Activated CD4-positive, alpha-beta T cell treated with anti-CD3 and anti-CD28 coated beads for 24 hours (primary cell): ENCODE measurements around the gene PLEKHM3.
"Not testable (repeated sequence)": the region's sequence is repeated elsewhere in the genome, so short reads cannot be mapped to it uniquely, and the experiment has no call there.

ENCODE experiments used
- DNase-seq, 2 donors: peaks; one replicate each; pipeline ENCODE4 v3.0.0-alpha.2; 2020; ENCODE audit warnings: low read depth in 2 of 2

PLEKHM3 gene

GRCh38 chr2:207950063-207950760 lies 75.1 kb downstream of the PLEKHM3 start:
- no peak for DNase-seq

GRCh38 chr2:207949245-207949644 lies 76.1 kb downstream of the PLEKHM3 start:
- DNase-seq, result not testable (repeated sequence)

GRCh38 chr2:207944979-207945600 lies 80.2 kb downstream of the PLEKHM3 start:
- DNase-seq, result no peak

GRCh38 chr2:207944334-207944733 lies 81.0 kb downstream of the PLEKHM3 start:
- DNase-seq, result no peak

GRCh38 chr2:207939342-207940108 lies 85.8 kb downstream of the PLEKHM3 start:
- DNase-seq, result no peak

- DNase-seq, result no peak
Observed at GRCh38 chr2:207938886-207939285, 86.4 kb downstream of the PLEKHM3 start.

- no peak for DNase-seq
Observed at GRCh38 chr2:207938415-207938814, 86.9 kb downstream of the PLEKHM3 start.

- no peak for DNase-seq
Observed at GRCh38 chr2:207937823-207938222, 87.5 kb downstream of the PLEKHM3 start.

- DNase-seq, result no peak
Observed at GRCh38 chr2:207937253-207937652, 88.1 kb downstream of the PLEKHM3 start.

- DNase-seq, result no peak
Observed at GRCh38 chr2:207936380-207936779, 88.9 kb downstream of the PLEKHM3 start.

GRCh38 chr2:207935991-207936370 lies 89.3 kb downstream of the PLEKHM3 start:
- no peak for DNase-seq

- no peak for DNase-seq
Observed at GRCh38 chr2:207935121-207935990, 90.0 kb downstream of the PLEKHM3 start.

GRCh38 chr2:207934720-207935119 lies 90.6 kb downstream of the PLEKHM3 start:
- DNase-seq, result no peak

- no peak for DNase-seq
Observed at GRCh38 chr2:207933396-207934065, 91.8 kb downstream of the PLEKHM3 start.

GRCh38 chr2:207932106-207932505 lies 93.2 kb downstream of the PLEKHM3 start:
- no peak for DNase-seq

- DNase-seq, result no peak
Observed at GRCh38 chr2:207930747-207931146, 94.6 kb downstream of the PLEKHM3 start.

- no peak for DNase-seq
Observed at GRCh38 chr2:207929923-207930322, 95.4 kb downstream of the PLEKHM3 start.

GRCh38 chr2:207928079-207928478 lies 97.2 kb downstream of the PLEKHM3 start:
- no peak for DNase-seq

GRCh38 chr2:207926989-207927300 lies 98.4 kb downstream of the PLEKHM3 start:
- DNase-seq, result no peak

- DNase-seq, result no peak
Observed at GRCh38 chr2:207926133-207926988, 99.0 kb downstream of the PLEKHM3 start.

- DNase-seq, result no peak
Observed at GRCh38 chr2:207925601-207926000, 99.7 kb downstream of the PLEKHM3 start.
